Colonic mucosa (tissue), 4 donors: ENCODE results near the gene MAD1L1. TPM values are rescaled to one million over a fixed set of nuclear protein-coding genes. Genes with fewer than 3 reads are reported as not detected.

Source experiments
- DNase-seq: peaks from one replicate; pipeline ENCODE4 v3.0.0-alpha.2; 2020
- H3K27ac ChIP-seq: fragments of 200-600 bp; one replicate; pipeline ENCODE4 v1.8.0; 2021
- H3K27me3 ChIP-seq: fragments of 200-600 bp; one replicate; pipeline ENCODE4 v1.8.0; 2021
- H3K36me3 ChIP-seq: fragments of 200-600 bp; one replicate; pipeline ENCODE4 v1.8.0; 2021
- H3K4me1 ChIP-seq: fragments of 200-600 bp; one replicate; pipeline ENCODE4 v1.8.0; 2021; ENCODE audit warnings: mild to moderate bottlenecking
- H3K4me3 ChIP-seq: fragments of 200-600 bp; one replicate; pipeline ENCODE4 v1.8.0; 2021
- H3K9ac ChIP-seq, 2 donors: one replicate each; pipeline ENCODE4 v1.7.0; 2013; ENCODE audit warnings: control low read depth in 2 of 2, low read depth in 2 of 2, low read length in 2 of 2
- H3K9me3 ChIP-seq: fragments of 200-600 bp; one replicate; pipeline ENCODE4 v1.8.0; 2021
- CTCF ChIP-seq: fragments of 200-600 bp; IDR thresholded peaks from one replicate; pipeline ENCODE4 v1.8.0; 2022; ENCODE audit warnings: antibody characterized with exemption, mild to moderate bottlenecking
- intact Hi-C: fragments of 100-400 bp; cut with DNase I; formaldehyde crosslinking; loops from one replicate; pipeline ENCODE4 v1.14.1; 2022
- total RNA-seq, 2 donors: library from RNA; stranded (reverse); fragmentation: NEBNext Ultra II Directional in 1 of 2; extraction: Animal tissue kit (Norgen Biotek cat#: 25700) in 1 of 2; gene quantifications; one replicate each; pipeline ENCODE4 v1.2.1, GENCODE V29; 2021
- donor health status: healthy.
- donor health status: DM: no; HTN: no; CAD: no.
- donor health status: DM: no; HTN: no; CAD: no.

The MAD1L1 gene
- total RNA-seq, 2 donors from 2014 or later, result 18.2 to 47.0 TPM

DNA sequence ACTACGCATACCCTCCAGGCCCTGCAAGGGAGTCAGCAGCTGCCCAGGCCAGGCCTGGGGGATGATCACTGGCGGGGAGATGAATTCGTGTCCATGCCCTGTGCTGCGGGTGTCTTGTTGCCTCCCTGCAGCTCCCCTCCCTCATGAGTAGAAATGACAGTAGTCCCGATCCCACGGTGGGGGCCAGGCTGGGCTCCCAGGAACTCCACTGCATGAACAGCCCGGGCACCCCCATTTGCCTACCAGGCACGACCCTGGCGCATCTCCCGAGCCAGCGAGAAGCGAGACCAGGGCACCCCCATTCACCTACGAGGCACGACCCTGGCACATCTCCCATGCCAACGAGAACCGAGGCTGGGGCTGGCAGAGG is 316.2 kb downstream of the MAD1L1 start:
- H3K27ac ChIP-seq, result no peak overlapping the region
- no peak overlapping the region for H3K9ac ChIP-seq
- intact Hi-C loops, result no loop called here
- no peaks in the 10 kb centered on the region for H3K9me3 ChIP-seq
- H3K36me3 ChIP-seq, result no peaks in the 10 kb centered on the region
- DNase-seq, result no peak
- H3K4me3 ChIP-seq, result no peak overlapping the region
- H3K4me1 ChIP-seq, result no peaks in the 10 kb centered on the region
- no peaks in the 10 kb centered on the region for H3K27me3 ChIP-seq
- no peak for TF ChIP-seq CTCF

- H3K36me3 ChIP-seq, result no peaks in the 10 kb centered on the region
- TF ChIP-seq CTCF, result no peak
- H3K9ac ChIP-seq, result no peak overlapping the region
- DNase-seq, result no peak
- H3K27ac ChIP-seq, result no peak overlapping the region
- no peak overlapping the region for H3K4me3 ChIP-seq
- intact Hi-C loops, result no loop called here
- H3K4me1 ChIP-seq, result no peaks in the 10 kb centered on the region
- no peaks in the 10 kb centered on the region for H3K9me3 ChIP-seq
- no peaks in the 10 kb centered on the region for H3K27me3 ChIP-seq
These were observed 316.7 kb downstream of the MAD1L1 start for GRCh38 chr7:1915956-1916600.

DNA sequence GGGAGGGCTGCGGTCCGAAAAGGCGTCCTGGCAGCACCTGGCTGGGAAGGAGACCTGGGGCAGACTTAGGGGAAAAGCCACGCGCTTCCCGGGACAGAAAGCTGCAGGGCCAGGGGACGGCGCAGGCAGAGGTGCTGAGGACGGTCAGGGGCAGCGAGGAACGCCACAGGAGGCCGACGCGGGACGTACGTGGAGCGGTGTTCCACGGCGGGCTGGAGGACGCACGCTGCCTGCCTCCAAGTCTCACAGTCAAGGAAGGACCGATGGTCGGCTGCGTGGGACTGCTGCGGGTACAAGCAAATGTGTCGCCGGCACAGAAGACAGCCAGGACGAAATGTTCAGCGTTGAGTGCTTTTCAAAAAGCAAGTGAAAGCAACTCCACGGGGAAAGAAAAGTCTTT is 317.4 kb downstream of the MAD1L1 start:
- no peaks in the 10 kb centered on the region for H3K9me3 ChIP-seq
- H3K27ac ChIP-seq, result no peak overlapping the region
- H3K27me3 ChIP-seq, result no peaks in the 10 kb centered on the region
- no peaks in the 10 kb centered on the region for H3K4me1 ChIP-seq
- intact Hi-C loops, result no loop called here
- H3K36me3 ChIP-seq, result no peaks in the 10 kb centered on the region
- no peak for DNase-seq
- H3K4me3 ChIP-seq, result no peak overlapping the region
- TF ChIP-seq CTCF, result no peak
- no peak overlapping the region for H3K9ac ChIP-seq

GRCh38 chr7:1914743-1915142 is 318.0 kb downstream of the MAD1L1 start:
- no peaks in the 10 kb centered on the region for H3K4me1 ChIP-seq
- no peak for DNase-seq
- intact Hi-C loops, result no loop called here
- H3K27me3 ChIP-seq, result no peaks in the 10 kb centered on the region
- no peak for TF ChIP-seq CTCF
- no peaks in the 10 kb centered on the region for H3K9me3 ChIP-seq
- no peak overlapping the region for H3K4me3 ChIP-seq
- no peaks in the 10 kb centered on the region for H3K36me3 ChIP-seq
- no peak overlapping the region for H3K9ac ChIP-seq
- H3K27ac ChIP-seq, result no peak overlapping the region

- Histone ChIP-seq H3K4me1 (no peaks in the 10 kb centered on the region), H3K9ac (no peak overlapping the region), H3K36me3 (no peaks in the 10 kb centered on the region), H3K27me3 (no peaks in the 10 kb centered on the region), H3K9me3 (no peaks in the 10 kb centered on the region), H3K4me3 (no peak overlapping the region), H3K27ac (no peak overlapping the region)
- no peak for DNase-seq
- no peak for TF ChIP-seq CTCF
- intact Hi-C loops, result no loop called here
These were observed 318.4 kb downstream of the MAD1L1 start for GRCh38 chr7:1914321-1914720.
